GM18868 (cell line): ENCODE measurements around the gene RNF115.
"Not testable (repeated sequence)": the region's sequence is repeated elsewhere in the genome, so short reads cannot be mapped to it uniquely, and the experiment has no call there.

Source experiments
- ATAC-seq: cut with Tn5 transposase; IDR thresholded peaks from one replicate; pipeline ENCODE4 v1.9.1; 2021; ENCODE audit warnings: mild to moderate bottlenecking, moderate library complexity; ENCODE audit not compliant: unreplicated experiment

RNF115 gene

DNA sequence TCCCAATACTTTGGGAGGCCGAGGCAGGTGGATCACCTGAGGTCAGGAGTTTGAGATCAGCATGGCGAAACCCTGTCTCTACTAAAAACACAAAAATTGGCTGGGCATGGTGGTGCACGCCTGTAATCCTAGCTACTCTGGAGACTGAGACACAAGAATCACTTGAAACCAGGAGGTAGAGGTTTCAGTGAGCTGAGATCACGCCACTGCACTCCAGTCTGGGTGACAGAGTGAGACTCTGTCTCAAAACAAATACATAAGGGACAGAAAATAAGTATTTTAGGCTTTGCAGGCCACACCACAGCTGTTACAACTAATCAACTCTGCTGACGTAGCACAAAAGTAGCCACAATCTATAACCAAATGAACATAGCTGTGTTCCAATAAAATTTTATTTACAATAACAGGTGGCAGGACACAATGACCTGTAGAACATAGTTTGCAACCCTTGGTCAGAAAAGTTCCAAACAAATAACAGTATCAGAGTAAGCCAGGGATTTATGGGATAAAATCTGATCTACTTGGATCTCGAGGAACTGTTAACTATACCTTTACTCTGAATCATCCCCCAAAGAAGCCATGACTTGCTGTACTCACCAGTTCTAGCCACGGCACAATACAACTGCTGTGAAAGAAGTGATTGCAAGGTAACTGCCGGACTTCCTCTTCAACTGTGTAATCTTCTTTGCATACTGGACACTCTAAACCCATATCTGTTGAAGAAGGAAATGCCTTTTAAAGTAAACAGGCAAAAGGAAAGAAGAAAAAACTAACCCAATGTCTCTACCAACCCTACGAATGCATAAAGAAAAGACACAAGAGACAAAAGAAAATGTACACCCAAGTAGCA lies 76.3 kb downstream of the RNF115 start:
- ATAC-seq = no peak

DNA sequence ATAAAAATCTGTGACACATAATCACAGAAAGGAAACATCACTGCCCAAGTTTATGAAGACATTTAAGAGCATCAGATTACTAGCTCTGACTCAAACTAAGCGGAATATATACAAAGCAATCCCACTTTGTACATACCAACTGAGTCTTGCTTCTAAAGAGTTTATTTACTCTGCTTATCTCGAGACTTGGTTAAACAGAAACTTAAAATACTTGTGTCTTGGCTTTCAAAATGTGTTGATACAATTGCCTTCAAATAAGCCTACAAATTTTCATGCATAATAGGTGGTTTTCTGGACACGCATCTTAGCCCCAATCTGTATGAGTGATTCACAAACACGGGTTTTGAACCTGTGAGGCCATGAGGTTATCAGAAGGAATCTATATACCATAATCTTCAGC lies 83.6 kb downstream of the RNF115 start:
- ATAC-seq = no peak

DNA sequence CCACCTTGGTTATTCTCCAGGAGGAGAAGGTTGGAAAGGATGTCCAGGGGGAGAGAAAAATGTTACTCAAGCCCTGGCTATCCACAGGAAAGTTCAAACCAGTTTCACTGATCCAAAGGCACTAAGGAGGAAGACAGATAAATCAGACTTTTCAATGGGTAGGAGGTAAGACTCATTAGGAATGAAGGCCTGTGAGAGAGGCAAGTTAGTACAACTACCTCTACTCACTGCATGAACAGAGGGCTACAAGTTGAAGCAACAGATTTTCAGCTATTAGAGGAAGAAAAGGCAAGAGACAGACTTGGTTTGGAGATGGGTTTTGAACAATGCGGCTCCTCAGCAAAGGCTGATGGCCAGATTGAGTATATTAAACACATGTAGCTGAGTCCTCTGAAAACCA lies 87.7 kb downstream of the RNF115 start:
- no peak for ATAC-seq

DNA sequence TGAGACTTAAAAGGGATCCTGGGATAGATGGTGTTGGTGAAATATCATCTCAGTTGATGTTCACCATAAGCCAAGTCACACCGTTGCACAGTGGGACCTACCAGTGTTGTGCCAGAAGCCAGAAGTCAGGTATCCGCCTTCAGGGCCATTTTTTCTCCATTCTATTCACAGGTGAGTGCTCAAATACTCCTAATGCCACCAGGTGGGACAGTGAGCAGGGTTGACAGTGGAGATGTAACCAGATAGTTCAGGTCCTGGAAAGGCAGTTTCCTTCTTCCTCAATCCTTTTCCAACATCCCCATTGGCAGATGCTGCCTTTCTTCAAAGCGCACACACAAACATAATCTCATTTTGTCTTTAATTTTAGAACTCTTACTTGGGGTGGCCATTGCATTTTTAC lies 93.0 kb downstream of the RNF115 start:
- no peak for ATAC-seq

DNA sequence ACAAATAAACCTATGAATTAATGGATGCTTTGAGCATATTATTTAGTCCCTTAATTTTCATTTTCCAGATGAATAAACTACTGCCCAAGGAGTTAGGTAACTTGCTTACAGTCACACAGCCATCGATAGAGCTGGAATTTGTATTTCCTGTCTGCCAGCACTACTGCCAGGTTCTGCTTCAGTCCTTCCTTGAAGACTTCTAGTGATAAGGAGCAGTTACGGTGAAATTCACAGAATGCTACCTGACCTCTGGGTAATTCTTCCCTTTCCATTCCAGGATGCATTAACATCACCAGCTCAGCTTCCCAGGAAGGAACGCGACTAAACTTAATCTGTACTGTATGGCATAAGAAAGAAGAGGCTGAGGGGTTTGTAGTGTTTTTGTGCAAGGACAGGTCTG lies 93.4 kb downstream of the RNF115 start:
- no peak for ATAC-seq

DNA sequence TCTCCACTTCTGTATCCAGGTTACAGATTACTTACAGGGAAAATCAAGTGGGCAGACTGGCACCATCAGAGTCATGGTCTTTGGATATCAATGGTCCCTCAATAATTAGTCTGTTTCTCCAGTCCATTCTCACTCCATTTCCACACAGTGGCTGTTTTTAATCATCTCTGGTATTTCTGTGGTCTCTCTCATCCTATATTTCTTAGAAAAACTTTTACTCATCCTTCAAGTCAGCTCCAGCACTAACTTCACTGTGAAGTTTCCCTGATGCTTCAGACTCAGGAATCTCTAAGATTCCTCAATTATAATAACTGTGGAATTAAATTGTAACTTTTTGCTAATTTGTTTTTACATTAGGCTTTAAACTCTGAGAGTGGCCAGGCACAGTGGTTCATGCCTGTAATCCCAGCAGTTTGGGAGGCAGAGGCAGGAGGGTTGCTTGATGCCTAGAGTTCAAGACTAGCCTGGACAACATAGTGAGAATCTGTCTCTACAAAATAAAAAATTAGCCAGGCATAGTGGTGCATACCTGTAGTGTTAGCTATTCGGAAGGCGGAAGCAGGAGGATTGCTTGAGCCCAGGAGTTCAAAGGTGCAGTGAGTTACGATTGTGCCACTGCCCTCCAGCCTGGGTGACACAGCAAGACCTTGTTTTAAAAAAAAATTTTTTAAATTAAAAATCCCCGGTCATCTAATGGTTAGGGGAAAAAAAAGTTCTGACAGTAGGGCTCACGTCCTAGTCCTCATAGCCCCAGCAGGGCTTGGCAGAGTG lies 94.0 kb downstream of the RNF115 start:
- ATAC-seq = no peak

DNA sequence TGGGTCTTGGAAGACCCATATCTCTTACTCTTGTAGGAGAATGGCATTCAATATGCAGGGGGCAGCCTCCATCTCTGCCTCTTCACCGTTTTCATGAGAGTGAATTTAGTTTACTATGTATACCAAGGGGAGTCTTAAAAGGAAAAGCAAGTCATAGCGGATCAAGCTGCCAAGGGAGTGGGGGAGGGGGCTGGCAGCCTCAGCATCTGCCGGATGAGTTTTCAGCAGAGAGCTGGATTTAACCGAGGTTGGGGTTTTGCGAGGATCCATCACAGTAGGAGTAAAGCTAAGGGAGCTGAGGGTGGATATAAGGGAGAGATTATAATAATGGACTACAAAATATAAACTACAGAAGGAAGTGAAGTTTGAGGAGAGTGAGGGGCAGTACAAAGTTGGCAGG lies 94.7 kb downstream of the RNF115 start:
- no peak for ATAC-seq

DNA sequence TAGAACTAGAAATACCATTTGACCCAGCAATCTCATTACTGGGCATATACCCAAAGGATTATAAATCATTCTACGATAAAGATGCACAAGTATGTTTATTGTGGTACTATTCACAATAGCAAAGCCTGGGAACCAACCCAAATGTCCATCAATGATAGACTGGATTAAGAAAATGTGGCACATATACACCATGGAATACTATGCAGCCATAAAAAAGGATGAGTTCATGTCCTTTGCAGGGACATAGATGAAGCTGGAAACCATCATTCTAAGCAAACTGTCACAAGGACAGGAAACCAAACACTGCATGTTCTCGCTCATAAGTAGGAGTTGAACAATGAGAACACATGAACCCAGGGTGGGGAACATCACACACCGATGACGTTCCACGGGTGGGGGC lies 97.7 kb downstream of the RNF115 start:
- ATAC-seq = not testable (repeated sequence)

DNA sequence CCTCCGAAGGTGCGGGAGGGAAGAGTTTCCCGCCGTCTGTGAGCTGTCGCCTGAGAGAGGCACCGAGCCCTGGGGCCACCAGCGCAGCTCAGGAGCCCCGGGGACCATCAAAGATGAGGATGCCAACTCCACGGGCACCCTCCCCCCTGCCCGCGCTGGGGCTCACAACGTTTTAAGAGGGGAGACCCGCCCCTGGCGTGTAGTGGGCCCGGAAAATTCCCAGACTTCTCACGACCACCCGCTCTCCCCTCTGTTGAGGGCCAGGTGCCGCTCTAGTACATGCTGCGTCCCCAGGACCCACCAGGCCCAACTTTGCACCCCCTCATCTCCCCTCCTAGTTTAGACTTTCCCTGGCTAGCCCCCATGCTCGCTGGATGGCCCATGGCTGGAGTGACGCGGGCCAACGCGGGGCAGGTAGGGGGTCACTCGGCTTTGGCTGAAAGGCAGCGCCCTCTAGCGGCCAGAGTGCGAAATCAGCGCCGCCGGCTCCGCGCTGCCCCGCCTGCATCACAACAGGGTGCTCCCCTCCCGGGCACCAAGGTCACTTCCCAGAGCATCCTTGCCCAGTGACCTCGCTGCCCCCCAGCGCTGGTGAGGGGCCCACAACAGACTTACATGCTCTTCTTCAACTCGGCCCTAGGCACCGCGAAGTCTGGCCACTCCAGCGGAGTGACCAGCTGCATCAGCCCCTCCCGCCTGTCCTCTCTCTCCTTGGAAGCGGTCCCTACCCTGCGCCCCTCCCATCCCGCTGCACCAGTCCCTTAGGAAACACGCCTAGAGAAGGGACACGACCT lies 102.8 kb downstream of the RNF115 start:
- ATAC-seq = peak; percentile 66

DNA sequence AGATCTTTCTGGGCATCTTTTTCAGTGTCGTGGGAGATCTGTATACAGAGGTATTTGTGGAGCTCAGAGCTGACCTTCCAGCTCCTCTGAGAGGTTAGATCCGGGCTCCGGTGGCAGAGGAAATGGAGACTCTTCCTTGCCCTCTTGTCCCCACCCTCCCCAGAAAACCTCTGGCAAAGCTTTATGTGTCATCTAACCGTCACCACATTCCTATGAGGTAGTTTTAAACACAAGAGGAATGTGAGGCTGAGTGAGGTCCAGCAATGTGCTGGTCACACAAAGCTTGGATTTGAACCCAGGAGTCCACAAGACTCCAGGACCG lies 103.4 kb downstream of the RNF115 start:
- no peak for ATAC-seq

DNA sequence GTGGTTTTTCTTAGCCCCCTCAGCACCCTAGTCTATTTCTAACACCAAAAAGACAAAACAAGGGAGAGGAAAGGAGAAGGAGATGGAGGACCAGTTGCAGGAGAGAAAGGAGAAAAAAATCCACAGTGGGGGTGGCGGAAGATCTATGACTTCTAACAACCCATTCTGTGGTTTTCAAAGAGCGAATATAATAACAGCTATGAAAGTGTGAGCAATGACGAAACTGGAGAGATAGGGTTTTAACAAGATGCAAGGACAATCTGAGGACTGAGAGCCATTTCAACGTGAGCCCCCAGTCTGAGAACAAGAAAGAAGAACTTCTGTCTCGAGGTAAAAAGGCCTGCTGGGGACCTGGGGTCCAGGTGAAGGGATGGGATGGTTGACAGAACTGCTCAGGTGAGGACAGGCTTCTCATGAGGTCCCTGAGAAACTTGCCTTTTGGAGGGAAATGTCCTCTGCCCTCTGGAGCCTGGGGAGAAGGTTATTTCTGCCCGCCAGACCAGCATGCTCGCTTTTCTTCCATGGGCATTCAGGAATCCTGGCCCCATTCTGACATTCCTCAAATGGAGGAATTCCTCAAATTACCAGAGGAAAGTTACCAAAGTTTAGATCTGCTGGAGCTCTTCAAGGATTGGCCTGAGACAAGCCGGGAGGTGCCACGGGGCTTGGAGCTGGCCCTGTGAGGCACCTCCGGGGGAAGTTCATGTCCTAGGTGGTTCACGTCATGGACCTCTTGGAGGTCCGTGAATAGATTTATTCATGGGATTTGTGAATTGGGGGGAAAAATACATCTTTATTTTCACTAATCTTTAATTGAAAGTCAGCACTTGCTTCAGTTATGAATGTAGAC lies 104.4 kb downstream of the RNF115 start, which contains the start of gene CD160:
CD160 (plus strand) TSS at position 270 of the 850 bp plus-strand sequence. CDS start 8,829 bp downstream, outside the sequence.
- ATAC-seq = no peak

DNA sequence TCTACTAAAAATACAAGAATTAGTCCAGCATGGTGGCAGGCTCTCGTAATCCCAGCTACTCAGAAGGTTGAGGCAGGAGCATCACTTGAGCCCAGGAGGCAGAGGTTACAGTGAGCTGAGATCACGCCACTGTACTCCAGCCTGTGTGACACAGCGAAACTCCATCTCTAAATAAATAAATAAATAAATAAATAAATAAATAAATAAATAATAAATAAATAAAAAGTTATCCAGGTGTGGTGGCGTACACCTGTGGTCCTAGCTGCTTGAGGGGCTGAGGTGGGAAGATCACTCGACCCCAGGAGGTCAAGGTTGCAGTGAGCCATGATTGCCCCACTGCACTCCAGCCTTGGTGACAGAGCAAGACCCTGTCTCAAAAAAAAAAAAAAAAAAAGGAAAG lies 105.4 kb downstream of the RNF115 start:
- ATAC-seq = not testable (repeated sequence)

DNA sequence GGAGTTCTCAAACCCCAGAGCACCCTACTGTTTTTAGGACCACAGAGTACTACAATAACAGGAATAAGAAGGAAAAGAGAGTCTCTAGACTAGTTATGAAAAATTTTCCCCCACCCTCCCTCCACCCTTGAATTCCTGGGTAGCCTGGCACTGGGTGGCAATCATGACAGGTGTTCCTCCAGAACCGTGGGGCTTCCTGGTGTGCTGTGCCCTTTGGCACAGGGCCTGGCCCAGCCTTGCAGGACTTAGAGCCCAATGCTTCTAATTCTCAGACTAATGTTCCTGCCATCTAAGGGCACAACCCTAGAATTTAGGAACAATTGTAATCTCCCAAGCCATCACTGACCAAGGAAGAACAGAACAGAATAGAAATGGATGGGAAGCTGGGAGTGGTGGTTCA lies 106.1 kb downstream of the RNF115 start:
- no peak for ATAC-seq

DNA sequence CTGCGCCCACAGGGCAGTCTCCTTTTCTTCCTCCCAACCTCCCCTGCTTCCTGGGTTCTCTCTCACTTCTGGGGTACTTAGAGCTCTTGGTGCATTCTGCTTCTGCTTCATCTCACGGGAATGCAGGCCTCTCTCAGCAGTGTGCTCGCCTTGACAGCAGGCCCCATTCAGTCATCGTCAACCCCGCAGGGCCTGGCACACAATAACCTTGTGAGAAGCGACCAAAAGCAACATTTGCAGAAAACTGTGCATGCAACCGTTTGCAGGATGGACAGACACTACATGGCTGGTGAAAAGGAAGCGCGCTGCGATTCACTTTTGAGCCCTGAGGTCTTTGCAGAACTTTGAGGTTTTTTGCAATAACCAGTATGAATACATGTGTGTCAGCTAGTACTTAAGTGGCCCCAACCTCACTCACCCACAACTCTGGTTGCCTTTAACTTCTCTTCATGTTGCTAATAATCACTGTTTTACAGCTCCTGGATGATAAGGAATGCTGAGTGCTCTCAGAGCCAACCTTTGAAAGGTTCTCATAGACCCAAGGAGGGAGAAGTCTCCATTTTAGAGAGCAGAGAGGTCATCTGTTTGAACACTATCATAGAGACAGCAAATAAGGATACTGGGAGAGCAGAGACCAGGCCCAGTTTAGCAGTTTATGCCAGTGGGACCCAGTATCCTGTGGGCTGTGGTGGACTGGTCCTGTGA lies 107.1 kb downstream of the RNF115 start:
- no peak for ATAC-seq

DNA sequence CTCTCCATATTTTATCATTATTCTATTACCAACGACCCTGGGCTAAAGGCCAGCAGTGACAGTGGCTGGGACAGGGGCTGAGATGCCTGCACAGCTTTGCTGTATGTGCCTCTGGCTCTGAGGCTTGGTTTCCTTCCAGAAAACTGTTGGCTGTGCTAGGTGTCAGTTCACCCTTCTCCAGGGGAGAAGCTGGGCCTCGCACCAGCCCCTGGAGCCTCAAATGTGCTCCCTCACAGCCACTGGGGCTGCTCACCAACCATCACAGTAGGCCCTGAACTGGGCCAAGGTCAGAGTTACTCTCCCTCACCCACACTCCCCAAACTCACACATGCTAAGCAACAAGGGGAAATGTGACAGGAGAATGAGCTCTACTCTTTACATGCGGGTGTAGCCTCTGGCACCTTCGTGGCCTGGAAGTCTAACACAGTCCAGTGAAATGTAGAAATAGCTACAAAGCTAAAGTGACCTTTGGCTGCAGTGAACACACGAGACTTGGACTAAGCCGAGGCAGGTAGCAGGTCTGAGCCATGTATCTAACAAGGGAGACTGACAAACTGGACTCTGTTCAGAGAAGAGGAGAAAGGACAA lies 109.3 kb downstream of the RNF115 start:
- ATAC-seq = no peak

DNA sequence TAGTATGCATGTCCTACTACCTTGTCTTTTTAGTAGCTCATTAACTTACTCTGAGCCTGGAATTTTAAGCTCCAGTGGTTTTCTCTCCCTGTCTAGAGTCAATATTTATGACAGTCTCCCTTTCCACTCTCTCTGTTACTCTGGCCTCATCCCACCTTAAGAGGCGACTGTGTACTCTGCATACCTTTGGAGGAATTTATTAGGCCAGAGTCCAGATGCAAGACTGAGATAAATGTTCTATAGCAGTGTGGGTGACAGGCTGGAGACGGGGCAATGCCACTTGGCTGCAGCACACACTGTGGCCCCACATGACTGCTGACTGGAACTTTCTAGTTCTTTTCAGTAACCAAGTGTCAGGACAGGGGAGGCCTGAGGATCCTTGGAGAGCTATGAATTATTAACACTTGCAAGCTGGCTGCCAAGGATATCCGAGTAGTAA lies 112.7 kb downstream of the RNF115 start:
- no peak for ATAC-seq

DNA sequence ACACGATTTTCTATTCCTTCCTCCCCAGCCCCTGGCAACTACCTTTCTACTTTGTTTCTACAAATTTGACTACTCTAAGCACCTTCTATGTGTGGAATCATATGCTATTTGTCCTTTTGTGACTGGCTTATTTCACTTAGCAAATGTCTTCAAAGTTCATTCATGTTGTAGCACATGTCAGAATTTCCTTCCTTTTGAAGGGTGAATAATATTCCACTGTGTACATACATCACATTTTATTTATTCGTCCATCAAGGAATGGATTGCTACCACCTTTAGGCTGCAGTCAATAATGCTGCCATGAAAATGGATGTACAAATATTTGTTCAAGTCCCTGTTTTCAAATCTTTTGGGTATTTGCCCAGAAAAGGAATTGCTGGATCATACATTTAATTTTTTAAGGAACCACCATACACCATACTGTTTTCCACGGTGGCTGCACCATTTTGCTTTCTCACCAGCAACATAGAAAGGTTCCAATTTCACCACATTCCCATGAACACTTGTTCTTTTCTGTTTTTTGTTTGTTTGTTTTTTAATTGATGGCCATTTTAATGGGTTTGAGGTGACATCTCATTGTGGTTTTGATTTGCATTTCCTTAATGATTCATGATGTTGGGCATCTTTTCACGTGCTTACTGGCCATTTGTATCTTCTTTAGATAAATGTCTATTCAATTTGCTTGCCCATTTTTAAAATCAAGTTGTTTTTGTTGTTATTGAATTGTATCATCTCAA lies 113.4 kb downstream of the RNF115 start:
- no peak for ATAC-seq

DNA sequence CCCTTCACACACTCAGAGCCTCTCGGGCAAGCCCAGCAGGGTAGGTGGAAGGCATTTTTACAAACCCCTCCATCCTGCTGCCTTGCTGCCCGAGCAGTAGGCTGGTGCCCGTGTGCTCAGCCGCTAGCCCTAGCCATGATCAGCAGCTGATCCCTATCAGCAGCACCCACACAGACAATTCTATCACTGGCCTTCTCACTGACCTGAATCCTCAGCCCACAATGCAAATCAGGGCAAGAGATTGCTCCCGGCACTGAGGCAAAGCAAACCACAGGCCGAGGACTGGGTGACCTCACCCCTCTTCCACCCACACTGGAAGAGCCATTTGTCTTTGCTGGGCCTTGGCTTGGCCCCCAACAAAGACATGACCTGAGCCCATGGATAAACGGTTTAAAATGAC lies 115.8 kb downstream of the RNF115 start:
- ATAC-seq = no peak
